Gastroesophageal sphincter (tissue), 4 donors: ENCODE measurements around the gene PDAP1. TPM values are rescaled to one million over a fixed set of nuclear protein-coding genes. Genes with fewer than 3 reads are reported as not detected.
A peak's percentile ranks its signal among the peaks of the same experiment; 100 is the strongest.

ENCODE experiments used
- ATAC-seq: fragments of 150-250 bp; one replicate; pipeline ENCODE4 v1.9.1; 2016; ENCODE audit warnings: mild to moderate bottlenecking, moderate library complexity
- H3K27ac ChIP-seq, 4 donors: fragments of 200-600 bp; sonication (generic) in 3 of 4; 1 replicate in 3 of 4; 2 replicates in 1 of 4; pipeline ENCODE4 v1.5.1; 2016 to 2019
- H3K27me3 ChIP-seq: fragments of 200-600 bp; sonication (generic); one replicate; pipeline ENCODE4 v1.5.1; 2019
- H3K36me3 ChIP-seq, 2 donors: fragments of 200-600 bp; sonication (generic); one replicate each; pipeline ENCODE4 v1.5.1; 2019; ENCODE audit warnings: control low read depth in 1 of 2
- H3K4me1 ChIP-seq, 3 donors: fragments of 200-600 bp; sonication (generic); 1 replicate in 2 of 3; 2 replicates in 1 of 3; pipeline ENCODE4 v1.5.1; 2016 to 2019; ENCODE audit warnings: control low read depth in 2 of 3
- H3K4me3 ChIP-seq, 2 donors: fragments of 200-600 bp; sonication (generic); one replicate each; pipeline ENCODE4 v1.5.1; 2019; ENCODE audit warnings: mild to moderate bottlenecking in 1 of 2, moderate library complexity in 1 of 2
- H3K9me3 ChIP-seq, 3 donors: fragments of 200-600 bp; sonication (generic); one replicate each; pipeline ENCODE4 v1.5.1; 2017 to 2019; ENCODE audit warnings: control low read depth in 2 of 3
- CTCF ChIP-seq, 4 experiments: fragments of 200-600 bp in 2 of 4; fragments of 450-650 bp in 2 of 4; sonication (generic) in 1 of 4; IDR thresholded peaks; one replicate each; pipeline ENCODE4 v1.5.1; 2017 to 2019; ENCODE audit warnings: antibody characterized with exemption in 4 of 4, mild to moderate bottlenecking in 2 of 4, moderate library complexity in 2 of 4
- EP300 ChIP-seq: sonication (generic); formaldehyde crosslinking; IDR thresholded peaks from one replicate; pipeline ENCODE4 v1.6.1; 2017; ENCODE audit warnings: antibody characterized with exemption, mild to moderate bottlenecking
- POLR2A ChIP-seq, 2 donors: fragments of 450-650 bp; IDR thresholded peaks; one replicate each; pipeline ENCODE4 v1.6.1; 2017; ENCODE audit warnings: antibody characterized with exemption in 2 of 2, mild to moderate bottlenecking in 2 of 2, moderate library complexity in 1 of 2
- POLR2AphosphoS5 ChIP-seq: sonication (generic); formaldehyde crosslinking; IDR thresholded peaks from one replicate; pipeline ENCODE4 v1.6.1; 2017; ENCODE audit warnings: antibody characterized with exemption
- WGBS, 2 donors: methylation state at CpG; one replicate each; pipeline ENCODE4 v1.1.5; 2018; ENCODE audit warnings: low coverage in 1 of 2; 5-methylcytosine and 5-hydroxymethylcytosine counted together
- total RNA-seq, 4 donors: library from RNA; depleted of rRNA; stranded (reverse); fragments of >200 nt; gene quantifications; one replicate each; pipeline ENCODE4 v1.1.0, GENCODE V29; 2016

PDAP1 gene
- total RNA-seq, 4 donors from 2014 or later: 91.7 to 155 (median 123) TPM

GRCh38 chr7:99448855-99449254, 40.5 kb upstream of the PDAP1 start:
- TF ChIP-seq POLR2A (IDR thresholded peaks at IDR 0.05) (no peak), EP300 (no peak), CTCF (IDR thresholded peaks at IDR 0.05) (no peak)
- Histone ChIP-seq H3K9me3 (no peaks in the 10 kb centered on the region), H3K4me1 (no peaks in the 10 kb centered on the region), H3K36me3 (peaks cover 0 to 99% of the 10 kb centered on the region in 2 donors), H3K4me3 (no peak overlapping the region), H3K27me3 (no peaks in the 10 kb centered on the region), H3K27ac (no peak overlapping the region)
- WGBS, 2 donors: no CpG with 5 or more reads among the region's 10 CpGs
- ATAC-seq: no peak

- no peaks in the 10 kb centered on the region for H3K4me1 ChIP-seq
- H3K9me3 ChIP-seq: no peaks in the 10 kb centered on the region
- WGBS, 2 donors: 83% methylated on average over 8 of the region's 10 CpGs; no CpG with 5 or more reads in 1 of the 2 donors
- ATAC-seq: no peak
- H3K27me3 ChIP-seq: no peaks in the 10 kb centered on the region
- no peak overlapping the region for H3K4me3 ChIP-seq
- TF ChIP-seq CTCF (IDR thresholded peaks at IDR 0.05) (no peak), POLR2AphosphoS5 (no peak)
- H3K36me3 ChIP-seq: peaks cover 0 to 99% of the 10 kb centered on the region in 2 donors
- no peak overlapping the region for H3K27ac ChIP-seq
Observed at GRCh38 chr7:99447943-99448342, 39.5 kb upstream of the PDAP1 start.

GRCh38 chr7:99446096-99446495, 37.7 kb upstream of the PDAP1 start:
- TF ChIP-seq EP300 (no peak), POLR2A (IDR thresholded peaks at IDR 0.05) (no peak)
- WGBS, 2 donors: 75 to 81% methylated on average over 2 to 4 of the region's 4 CpGs
- Histone ChIP-seq H3K9me3 (no peaks in the 10 kb centered on the region), H3K36me3 (peaks cover 0 to 85% of the 10 kb centered on the region in 2 donors), H3K27ac (no peak overlapping the region), H3K4me3 (no peak overlapping the region), H3K4me1 (peaks cover 0 to 13% (median 0%) of the 10 kb centered on the region in 3 donors), H3K27me3 (no peaks in the 10 kb centered on the region)
- ATAC-seq: no peak

- peaks cover 0 to 51% (median 14%) of the 10 kb centered on the region in 3 donors for H3K4me1 ChIP-seq
- peaks cover 0 to 33% of the 10 kb centered on the region in 2 donors for H3K36me3 ChIP-seq
- H3K27me3 ChIP-seq: no peaks in the 10 kb centered on the region
- 69 to 70% methylated on average over 6 to 7 of the region's 9 CpGs for WGBS, 2 donors
- no peak overlapping the region for H3K27ac ChIP-seq
- ATAC-seq: no peak
- TF ChIP-seq EP300 (no peak), POLR2A (IDR thresholded peaks at IDR 0.05) (no peak), POLR2AphosphoS5 (no peak), CTCF (IDR thresholded peaks at IDR 0.05) (no peak)
- H3K4me3 ChIP-seq: peak overlapping the region in 1 of 2 donors; percentile 72
- no peaks in the 10 kb centered on the region for H3K9me3 ChIP-seq
Observed at GRCh38 chr7:99440195-99440594, 31.8 kb upstream of the PDAP1 start.

GRCh38 chr7:99438573-99439480, 30.4 kb upstream of the PDAP1 start, which contains the start of the genes CPSF4 and PTCD1:
Gene CPSF4, plus strand, starts transcription at chr7:99438943. Its CDS starts 140 bp downstream, at chr7:99439083.
Gene PTCD1, minus strand, starts transcription at chr7:99438798. Its CDS starts 3,556 bp downstream, at chr7:99435242.
- TF ChIP-seq CTCF (IDR thresholded peaks at IDR 0.05): peak in 1 of 4 experiments; percentile 31
- TF ChIP-seq POLR2AphosphoS5: peak; percentile 57
- TF ChIP-seq POLR2A (IDR thresholded peaks at IDR 0.05): peak; percentile 60 to 70
- TF ChIP-seq EP300: no peak
- Histone ChIP-seq H3K27ac (peak within 1 kb of the TSS; percentile 49 to 91 (median 84)), H3K4me3 (peak within 1 kb of the TSS; percentile 61 to 72), H3K4me1 (peaks cover 0 to 51% (median 14%) of the 10 kb centered on the region in 3 donors), H3K9me3 (no peaks in the 10 kb centered on the region), H3K36me3 (peaks cover 0 to 33% of the 10 kb centered on the region in 2 donors), H3K27me3 (no peaks in the 10 kb centered on the region)
- ATAC-seq: peak; percentile 98
- WGBS, 2 donors: 0% methylated on average over 10 to 27 of the region's 89 CpGs
